Panc1 (cell line): Measurements from ENCODE around the gene CCDC187. TPM values are rescaled to one million over a fixed set of nuclear protein-coding genes. Genes with fewer than 3 reads are reported as not detected.

Experiments
- ATAC-seq: fragments of 200-7000 bp; cut with Tn5 transposase; 2 replicates; pipeline ENCODE4 v1.9.1; 2020; ENCODE audit warnings: mild to moderate bottlenecking, moderate library complexity
- BruUV-seq: library from RNA; stranded (reverse); fragments of 400-500 nt; replicated peaks from 2 replicates; lab custom pipeline; 2021; lab: Mats Ljungman, UMichigan
- CTCF ChIA-PET: fragments of 300-600 bp; sonication (Branson Sonifier 250); formaldehyde crosslinking; loops from one replicate; lab custom pipeline; 2022; ENCODE audit warnings: antibody characterized with exemption; lab: Charles Lee
- POLR2A ChIA-PET: fragments of 300-600 bp; sonication (Branson Sonifier 250); formaldehyde crosslinking; loops from one replicate; lab custom pipeline; 2022; ENCODE audit warnings: antibody characterized with exemption; lab: Charles Lee
- DNase-seq: peaks from one replicate; pipeline ENCODE4 v3.0.0-alpha.2; 2010; ENCODE audit warnings: low read depth, low spot score
- H3K27ac ChIP-seq: 2 replicates; pipeline ENCODE4 v1.5.1; 2011; ENCODE audit warnings: mild to moderate bottlenecking, low read length, inconsistent platforms
- H3K27me3 ChIP-seq: fragments of 200-500 bp; sonication (Bioruptor generic); 2 replicates; pipeline ENCODE4 v1.6.0; 2014; ENCODE audit warnings: low read length, inconsistent platforms; ENCODE audit not compliant: control insufficient read depth, insufficient read depth
- H3K36me3 ChIP-seq: fragments of 200-500 bp; sonication (Bioruptor generic); 2 replicates; pipeline ENCODE4 v1.5.1; 2014; ENCODE audit warnings: inconsistent platforms, mild to moderate bottlenecking, low read length, moderate library complexity; ENCODE audit not compliant: control insufficient read depth, insufficient read depth
- H3K4me1 ChIP-seq: 2 replicates; pipeline ENCODE4 v1.5.1; 2011; ENCODE audit warnings: inconsistent platforms, mild to moderate bottlenecking, low read length, moderate library complexity; ENCODE audit not compliant: control insufficient read depth, insufficient read depth
- H3K4me3 ChIP-seq, 2 experiments: 2 replicates each; pipeline ENCODE4 v1.5.1; 2011 to 2012; ENCODE audit warnings: low read depth in 2 of 2, low read length in 2 of 2, mild to moderate bottlenecking in 2 of 2, inconsistent platforms in 1 of 2, moderate library complexity in 1 of 2
- H3K9me3 ChIP-seq: fragments of 200-500 bp; sonication (Bioruptor generic); 2 replicates; pipeline ENCODE4 v1.5.1; 2014; ENCODE audit warnings: low read depth, mild to moderate bottlenecking, inconsistent platforms, low read length, moderate library complexity; ENCODE audit not compliant: control insufficient read depth, insufficient read depth
- CTCF ChIP-seq: fragments of 450-650 bp; IDR thresholded peaks from 2 replicates; pipeline ENCODE4 v1.5.1; 2017; ENCODE audit warnings: mild to moderate bottlenecking
- POLR2AphosphoS5 ChIP-seq: IDR thresholded peaks from 2 replicates; pipeline ENCODE4 v1.6.1; 2012; ENCODE audit warnings: mild to moderate bottlenecking, low read depth, low read length, moderate library complexity
- REST ChIP-seq, 2 experiments: IDR thresholded peaks; 2 replicates each; pipeline ENCODE4 v1.6.1; 2011 to 2012; ENCODE audit warnings: low read depth in 2 of 2, control low read depth in 1 of 2, low read length in 1 of 2, mild to moderate bottlenecking in 1 of 2, moderate library complexity in 1 of 2; ENCODE audit not compliant: insufficient read depth in 1 of 2
- SIN3A ChIP-seq: IDR thresholded peaks from 2 replicates; pipeline ENCODE4 v1.6.1; 2012; ENCODE audit warnings: low read depth, mild to moderate bottlenecking, low read length, moderate library complexity, borderline replicate concordance; ENCODE audit not compliant: insufficient read depth
- TCF7L2 ChIP-seq: IDR thresholded peaks from 2 replicates; pipeline ENCODE4 v1.6.1; 2011; ENCODE audit warnings: mild to moderate bottlenecking, low read depth, low read length, inconsistent platforms
- in situ Hi-C: cut with HindIII; loops from 2 replicates; pipeline ENCODE4 v1.10.0; 2016; ENCODE audit warnings: low sequenced_read_pairs, low pct_unique_long_range_greater_than_20kb
- intact Hi-C: fragments of 100-400 bp; cut with micrococcal nuclease; formaldehyde crosslinking; loops from one replicate; pipeline ENCODE4 v1.10.0; 2022; ENCODE audit not compliant: unreplicated experiment
- total RNA-seq: library from RNA; stranded (reverse); gene quantifications from one replicate; pipeline ENCODE4 v1.2.1, GENCODE V29; 2021; ENCODE audit not compliant: unreplicated experiment

Gene CCDC187
- total RNA-seq, 1 experiment from 2014 or later, result not detected

GRCh38 chr9:136304981-136305380, 1.1 kb upstream of the CCDC187 start:
- H3K4me3 ChIP-seq, result no peak overlapping the region
- H3K4me1 ChIP-seq, result no peaks in the 10 kb centered on the region
- H3K36me3 ChIP-seq, result no peaks in the 10 kb centered on the region
- ATAC-seq (0 out of 2 replicates have a peak, but pooled peaks have one; percentile 28), DNase-seq (no peak)
- no peak overlapping the region for H3K27ac ChIP-seq
- TF ChIP-seq SIN3A, result no peak
- TF ChIP-seq POLR2AphosphoS5, result no peak
- TF ChIP-seq REST (IDR thresholded peaks at IDR 0.05; ENCODE audit: insufficient read depth in 1 of 2, low read depth in 2 of 2, low read length in 1 of 2), result no peak
- no peak for TF ChIP-seq TCF7L2
- TF ChIP-seq CTCF, result no peak
- POLR2A ChIA-PET, result no interaction called here
- in situ Hi-C loops, result no loop called here
- intact Hi-C loops, result no loop called here
- no peaks in the 10 kb centered on the region for H3K27me3 ChIP-seq
- CTCF ChIA-PET, result no interaction called here
- BruUV-seq, result no TSS peak
- no peaks in the 10 kb centered on the region for H3K9me3 ChIP-seq

GRCh38 chr9:136304456-136304855, 562 bp upstream of the CCDC187 start:
- ATAC-seq, result no peak
- CTCF ChIA-PET, result no interaction called here
- H3K4me1 ChIP-seq, result no peaks in the 10 kb centered on the region
- no peak overlapping the region for H3K4me3 ChIP-seq
- H3K27ac ChIP-seq, result no peak overlapping the region
- in situ Hi-C loops, result no loop called here
- DNase-seq, result no peak
- no peaks in the 10 kb centered on the region for H3K36me3 ChIP-seq
- no peaks in the 10 kb centered on the region for H3K27me3 ChIP-seq
- TF ChIP-seq TCF7L2, result no peak
- no peak for TF ChIP-seq REST (IDR thresholded peaks at IDR 0.05; ENCODE audit: insufficient read depth in 1 of 2, low read depth in 2 of 2, low read length in 1 of 2)
- TF ChIP-seq SIN3A, result no peak
- TF ChIP-seq POLR2AphosphoS5, result no peak
- no peak for TF ChIP-seq CTCF
- intact Hi-C loops, result no loop called here
- POLR2A ChIA-PET, result no interaction called here
- no TSS peak for BruUV-seq
- no peaks in the 10 kb centered on the region for H3K9me3 ChIP-seq
